HL-60 (cell line): ENCODE measurements around the gene ZNF771.

Source experiments
- DNase-seq, 2 experiments: peaks; one replicate each; pipeline ENCODE4 v3.0.0-alpha.2; 2010 to 2020; ENCODE audit warnings: low read depth in 1 of 2, low spot score in 1 of 2
- H3K27ac ChIP-seq: fragments of 250-450 bp; sonication (Bioruptor Pico); replicated peaks from 2 replicates; pipeline ENCODE4 v1.5.1; 2020; ENCODE audit warnings: mild to moderate bottlenecking, moderate library complexity
- H3K27me3 ChIP-seq: fragments of 250-450 bp; sonication (Bioruptor Pico); 2 replicates; pipeline ENCODE4 v1.5.1; 2021; ENCODE audit warnings: mild to moderate bottlenecking, moderate library complexity; ENCODE audit not compliant: insufficient read depth, poor library complexity, severe bottlenecking
- H3K4me3 ChIP-seq: replicated peaks from 2 replicates; pipeline ENCODE4 v1.5.1; 2011; ENCODE audit warnings: mild to moderate bottlenecking, control low read depth, low read length; ENCODE audit not compliant: insufficient read depth
- GABPA ChIP-seq: IDR thresholded peaks from 2 replicates; pipeline ENCODE4 v1.6.1; 2012; ENCODE audit warnings: low read depth
- POLR2AphosphoS5 ChIP-seq: IDR thresholded peaks from 2 replicates; pipeline ENCODE4 v1.6.1; 2012; ENCODE audit warnings: low read depth
- SPI1 ChIP-seq: IDR thresholded peaks from 2 replicates; pipeline ENCODE4 v1.6.1; 2012; ENCODE audit warnings: low read depth, mild to moderate bottlenecking, borderline replicate concordance
- TF ChIP-seq, protein P1 (sequence below): IDR thresholded peaks from one replicate; pipeline ENCODE4 v1.5.1; 2011; ENCODE audit warnings: low read length, control low read depth, inconsistent platforms; ENCODE audit not compliant: insufficient read depth
- TF ChIP-seq, protein P2 (sequence below): IDR thresholded peaks from 2 replicates; pipeline ENCODE4 v1.6.1; 2012; ENCODE audit warnings: low read depth; ENCODE audit not compliant: insufficient replicate concordance

Gene ZNF771

DNA sequence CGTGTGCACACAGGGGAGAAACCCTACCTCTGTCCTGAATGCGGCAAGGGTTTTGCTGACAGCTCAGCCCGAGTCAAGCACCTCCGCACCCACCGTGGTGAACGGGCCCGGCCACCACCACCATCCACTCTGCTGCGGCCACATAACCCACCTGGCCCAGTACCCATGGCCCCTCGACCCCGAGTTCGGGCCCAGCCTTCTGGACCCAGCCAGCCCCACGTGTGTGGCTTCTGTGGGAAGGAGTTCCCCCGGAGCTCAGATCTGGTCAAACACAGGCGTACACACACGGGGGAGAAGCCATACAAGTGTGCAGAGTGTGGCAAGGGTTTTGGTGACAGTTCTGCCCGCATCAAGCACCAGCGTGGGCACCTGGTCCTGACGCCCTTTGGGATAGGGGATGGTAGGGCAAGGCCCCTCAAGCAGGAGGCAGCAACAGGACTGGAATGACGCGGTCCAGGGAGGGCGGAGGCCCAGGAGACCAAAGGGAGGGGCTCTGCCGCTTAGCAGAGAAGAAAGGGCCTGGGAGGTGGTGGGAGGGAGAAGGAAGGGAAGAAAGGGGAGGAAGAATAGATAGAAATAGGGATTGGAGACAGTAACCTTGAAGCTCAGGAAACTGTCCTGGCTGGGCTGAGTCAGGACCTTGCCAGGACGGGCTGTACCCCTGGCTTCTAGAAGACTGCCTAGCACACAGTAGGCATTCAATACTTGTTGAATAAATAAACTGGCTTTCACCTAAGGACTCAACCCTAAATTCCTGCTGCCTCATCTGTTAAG, 8.6 kb upstream of the ZNF771 start:
- Histone ChIP-seq H3K4me3 (no peak overlapping the region), H3K27me3 (peaks cover 4% of the 10 kb centered on the region), H3K27ac (no peak overlapping the region)
- TF ChIP-seq, protein P1, sequence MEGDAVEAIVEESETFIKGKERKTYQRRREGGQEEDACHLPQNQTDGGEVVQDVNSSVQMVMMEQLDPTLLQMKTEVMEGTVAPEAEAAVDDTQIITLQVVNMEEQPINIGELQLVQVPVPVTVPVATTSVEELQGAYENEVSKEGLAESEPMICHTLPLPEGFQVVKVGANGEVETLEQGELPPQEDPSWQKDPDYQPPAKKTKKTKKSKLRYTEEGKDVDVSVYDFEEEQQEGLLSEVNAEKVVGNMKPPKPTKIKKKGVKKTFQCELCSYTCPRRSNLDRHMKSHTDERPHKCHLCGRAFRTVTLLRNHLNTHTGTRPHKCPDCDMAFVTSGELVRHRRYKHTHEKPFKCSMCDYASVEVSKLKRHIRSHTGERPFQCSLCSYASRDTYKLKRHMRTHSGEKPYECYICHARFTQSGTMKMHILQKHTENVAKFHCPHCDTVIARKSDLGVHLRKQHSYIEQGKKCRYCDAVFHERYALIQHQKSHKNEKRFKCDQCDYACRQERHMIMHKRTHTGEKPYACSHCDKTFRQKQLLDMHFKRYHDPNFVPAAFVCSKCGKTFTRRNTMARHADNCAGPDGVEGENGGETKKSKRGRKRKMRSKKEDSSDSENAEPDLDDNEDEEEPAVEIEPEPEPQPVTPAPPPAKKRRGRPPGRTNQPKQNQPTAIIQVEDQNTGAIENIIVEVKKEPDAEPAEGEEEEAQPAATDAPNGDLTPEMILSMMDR: no peak
- TF ChIP-seq GABPA (no peak), POLR2AphosphoS5 (no peak), SPI1 (no peak)
- TF ChIP-seq, protein P2, sequence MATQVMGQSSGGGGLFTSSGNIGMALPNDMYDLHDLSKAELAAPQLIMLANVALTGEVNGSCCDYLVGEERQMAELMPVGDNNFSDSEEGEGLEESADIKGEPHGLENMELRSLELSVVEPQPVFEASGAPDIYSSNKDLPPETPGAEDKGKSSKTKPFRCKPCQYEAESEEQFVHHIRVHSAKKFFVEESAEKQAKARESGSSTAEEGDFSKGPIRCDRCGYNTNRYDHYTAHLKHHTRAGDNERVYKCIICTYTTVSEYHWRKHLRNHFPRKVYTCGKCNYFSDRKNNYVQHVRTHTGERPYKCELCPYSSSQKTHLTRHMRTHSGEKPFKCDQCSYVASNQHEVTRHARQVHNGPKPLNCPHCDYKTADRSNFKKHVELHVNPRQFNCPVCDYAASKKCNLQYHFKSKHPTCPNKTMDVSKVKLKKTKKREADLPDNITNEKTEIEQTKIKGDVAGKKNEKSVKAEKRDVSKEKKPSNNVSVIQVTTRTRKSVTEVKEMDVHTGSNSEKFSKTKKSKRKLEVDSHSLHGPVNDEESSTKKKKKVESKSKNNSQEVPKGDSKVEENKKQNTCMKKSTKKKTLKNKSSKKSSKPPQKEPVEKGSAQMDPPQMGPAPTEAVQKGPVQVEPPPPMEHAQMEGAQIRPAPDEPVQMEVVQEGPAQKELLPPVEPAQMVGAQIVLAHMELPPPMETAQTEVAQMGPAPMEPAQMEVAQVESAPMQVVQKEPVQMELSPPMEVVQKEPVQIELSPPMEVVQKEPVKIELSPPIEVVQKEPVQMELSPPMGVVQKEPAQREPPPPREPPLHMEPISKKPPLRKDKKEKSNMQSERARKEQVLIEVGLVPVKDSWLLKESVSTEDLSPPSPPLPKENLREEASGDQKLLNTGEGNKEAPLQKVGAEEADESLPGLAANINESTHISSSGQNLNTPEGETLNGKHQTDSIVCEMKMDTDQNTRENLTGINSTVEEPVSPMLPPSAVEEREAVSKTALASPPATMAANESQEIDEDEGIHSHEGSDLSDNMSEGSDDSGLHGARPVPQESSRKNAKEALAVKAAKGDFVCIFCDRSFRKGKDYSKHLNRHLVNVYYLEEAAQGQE: no peak
- DNase-seq: no peak

DNA sequence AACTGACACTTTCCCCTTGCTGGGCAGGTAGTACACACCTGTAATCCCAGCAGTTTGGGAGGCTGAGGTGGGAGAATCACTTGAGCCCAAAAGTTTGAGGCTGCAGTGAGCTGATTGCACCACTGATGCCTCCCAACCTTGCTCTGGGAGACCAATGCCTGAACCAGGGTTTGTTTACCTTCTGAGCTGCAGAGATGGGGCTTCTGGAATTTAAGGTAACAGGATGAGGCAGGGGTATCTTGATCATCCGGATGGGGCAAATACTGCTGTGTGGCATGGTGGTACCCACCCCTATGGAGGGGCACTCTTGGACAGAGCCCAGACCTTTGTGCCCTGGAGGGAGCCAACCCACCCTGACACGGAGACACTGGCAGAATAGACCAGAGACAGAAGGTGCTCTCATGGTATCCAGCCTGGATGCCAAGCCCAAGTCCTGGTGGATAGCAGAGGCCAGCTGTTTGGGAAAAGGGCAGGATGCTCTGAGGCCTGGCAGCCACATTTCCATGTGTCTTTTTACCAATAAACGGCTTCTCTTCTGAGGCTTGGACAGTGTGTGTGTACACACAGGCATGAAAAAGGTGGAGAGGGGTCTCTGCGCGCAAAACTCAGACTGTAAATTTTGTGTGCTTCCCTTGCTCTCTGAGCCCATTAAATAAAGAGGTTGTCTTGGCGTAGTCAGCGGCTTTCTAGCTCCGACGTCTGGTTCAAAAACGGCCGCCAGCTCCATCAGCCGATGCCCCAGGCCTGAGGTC, 7.8 kb upstream of the ZNF771 start:
- DNase-seq: no peak
- no peak for TF ChIP-seq POLR2AphosphoS5
- TF ChIP-seq, protein P2: no peak
- no peak for TF ChIP-seq SPI1
- no peak for TF ChIP-seq GABPA
- TF ChIP-seq, protein P1: no peak

DNA sequence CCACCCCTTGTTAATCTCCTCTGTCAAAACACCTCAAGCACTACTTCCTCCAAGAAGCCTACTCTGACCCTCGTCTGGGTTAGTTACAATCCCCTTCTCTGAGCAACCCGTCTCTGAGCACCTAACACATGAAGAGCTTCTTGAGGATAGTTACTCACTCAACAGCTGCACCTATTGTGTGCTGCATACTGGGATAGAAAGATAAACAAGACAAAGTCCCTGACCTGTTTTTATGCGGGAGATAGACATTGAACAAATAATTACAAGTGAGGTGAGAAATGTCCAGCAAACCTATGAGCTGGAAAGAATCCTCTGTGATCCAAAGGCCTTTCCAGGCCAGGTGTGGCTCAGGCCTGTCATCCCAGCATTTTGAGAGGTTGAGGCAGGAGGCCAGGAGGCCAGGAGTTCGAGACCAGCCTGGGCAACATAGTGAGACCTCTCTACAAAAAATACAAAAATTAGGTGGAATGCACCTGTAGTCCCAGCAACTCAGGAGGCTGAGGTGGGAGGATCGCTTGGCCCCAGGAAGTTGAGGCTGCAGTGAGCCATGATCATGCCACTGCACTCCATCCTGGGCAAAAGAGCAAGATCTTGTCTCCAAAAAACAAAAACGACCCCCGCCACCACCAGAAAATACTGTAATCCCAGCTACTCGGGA, 5.5 kb upstream of the ZNF771 start:
- Histone ChIP-seq H3K4me3 (no peak overlapping the region), H3K27me3 (peaks cover 4% of the 10 kb centered on the region), H3K27ac (no peak overlapping the region)
- DNase-seq: no peak
- TF ChIP-seq POLR2AphosphoS5 (no peak), GABPA (no peak), SPI1 (no peak)
- TF ChIP-seq, protein P1: no peak
- TF ChIP-seq, protein P2: no peak

More for the DNA sequence above, 7.8 kb upstream of the ZNF771 start:
- peaks cover 4% of the 10 kb centered on the region for H3K27me3 ChIP-seq
- H3K4me3 ChIP-seq: no peak overlapping the region
- H3K27ac ChIP-seq: no peak overlapping the region
